ENCODE data around the gene BMP7.

The BMP7 gene

GRCh38 chr20:57214427-57214826, 52.0 kb downstream of the BMP7 start:
- Histone ChIP-seq H3K36me3 (ENCODE audit: insufficient read depth, low read length) (no peaks in the 10 kb centered on the region), H3K4me1 (ENCODE audit: insufficient read depth, low read length) (peaks cover 19% of the 10 kb centered on the region), H3K9me3 (ENCODE audit: control insufficient read depth, insufficient read depth, low read length) (no peaks in the 10 kb centered on the region), H3K9ac (ENCODE audit: low read depth, low read length) (no peak overlapping the region)

- H3K9me3 ChIP-seq (ENCODE audit: control insufficient read depth, insufficient read depth, low read length): no peaks in the 10 kb centered on the region
- no peak overlapping the region for H3K9ac ChIP-seq (ENCODE audit: low read depth, low read length)
- H3K4me1 ChIP-seq (ENCODE audit: insufficient read depth, low read length): peaks cover 19% of the 10 kb centered on the region
- H3K36me3 ChIP-seq (ENCODE audit: insufficient read depth, low read length): no peaks in the 10 kb centered on the region
Measured at GRCh38 chr20:57213924-57214323, 52.5 kb downstream of the BMP7 start.

GRCh38 chr20:57213291-57213690, 53.1 kb downstream of the BMP7 start:
- Histone ChIP-seq H3K36me3 (ENCODE audit: insufficient read depth, low read length) (no peaks in the 10 kb centered on the region), H3K9me3 (ENCODE audit: control insufficient read depth, insufficient read depth, low read length) (no peaks in the 10 kb centered on the region), H3K4me1 (ENCODE audit: insufficient read depth, low read length) (peaks cover 19% of the 10 kb centered on the region), H3K9ac (ENCODE audit: low read depth, low read length) (no peak overlapping the region)

- Histone ChIP-seq H3K36me3 (ENCODE audit: insufficient read depth, low read length) (no peaks in the 10 kb centered on the region), H3K4me1 (ENCODE audit: insufficient read depth, low read length) (peaks cover 19% of the 10 kb centered on the region), H3K9ac (ENCODE audit: low read depth, low read length) (no peak overlapping the region), H3K9me3 (ENCODE audit: control insufficient read depth, insufficient read depth, low read length) (no peaks in the 10 kb centered on the region)
Measured at GRCh38 chr20:57212534-57213276, 53.7 kb downstream of the BMP7 start.

- no peaks in the 10 kb centered on the region for H3K36me3 ChIP-seq (ENCODE audit: insufficient read depth, low read length)
- H3K4me1 ChIP-seq (ENCODE audit: insufficient read depth, low read length): peaks cover 19% of the 10 kb centered on the region
- no peaks in the 10 kb centered on the region for H3K9me3 ChIP-seq (ENCODE audit: control insufficient read depth, insufficient read depth, low read length)
- no peak overlapping the region for H3K9ac ChIP-seq (ENCODE audit: low read depth, low read length)
Measured at GRCh38 chr20:57211908-57212533, 54.4 kb downstream of the BMP7 start.

GRCh38 chr20:57211406-57211805, 55.0 kb downstream of the BMP7 start:
- Histone ChIP-seq H3K4me1 (ENCODE audit: insufficient read depth, low read length) (peaks cover 19% of the 10 kb centered on the region), H3K9me3 (ENCODE audit: control insufficient read depth, insufficient read depth, low read length) (no peaks in the 10 kb centered on the region), H3K9ac (ENCODE audit: low read depth, low read length) (no peak overlapping the region), H3K36me3 (ENCODE audit: insufficient read depth, low read length) (no peaks in the 10 kb centered on the region)

- H3K9ac ChIP-seq (ENCODE audit: low read depth, low read length): no peak overlapping the region
- no peaks in the 10 kb centered on the region for H3K9me3 ChIP-seq (ENCODE audit: control insufficient read depth, insufficient read depth, low read length)
- peaks cover 19% of the 10 kb centered on the region for H3K4me1 ChIP-seq (ENCODE audit: insufficient read depth, low read length)
- no peaks in the 10 kb centered on the region for H3K36me3 ChIP-seq (ENCODE audit: insufficient read depth, low read length)
Measured at GRCh38 chr20:57210911-57211280, 55.5 kb downstream of the BMP7 start.

GRCh38 chr20:57210054-57210910, 56.2 kb downstream of the BMP7 start:
- Histone ChIP-seq H3K36me3 (ENCODE audit: insufficient read depth, low read length) (no peaks in the 10 kb centered on the region), H3K9me3 (ENCODE audit: control insufficient read depth, insufficient read depth, low read length) (no peaks in the 10 kb centered on the region), H3K4me1 (ENCODE audit: insufficient read depth, low read length) (peaks cover 19% of the 10 kb centered on the region), H3K9ac (ENCODE audit: low read depth, low read length) (no peak overlapping the region)

GRCh38 chr20:57209413-57209812, 57.0 kb downstream of the BMP7 start:
- Histone ChIP-seq H3K9me3 (ENCODE audit: control insufficient read depth, insufficient read depth, low read length) (no peaks in the 10 kb centered on the region), H3K36me3 (ENCODE audit: insufficient read depth, low read length) (no peaks in the 10 kb centered on the region), H3K4me1 (ENCODE audit: insufficient read depth, low read length) (peaks cover 19% of the 10 kb centered on the region), H3K9ac (ENCODE audit: low read depth, low read length) (no peak overlapping the region)

- no peaks in the 10 kb centered on the region for H3K9me3 ChIP-seq (ENCODE audit: control insufficient read depth, insufficient read depth, low read length)
- no peaks in the 10 kb centered on the region for H3K36me3 ChIP-seq (ENCODE audit: insufficient read depth, low read length)
- no peak overlapping the region for H3K9ac ChIP-seq (ENCODE audit: low read depth, low read length)
- peaks cover 19% of the 10 kb centered on the region for H3K4me1 ChIP-seq (ENCODE audit: insufficient read depth, low read length)
Measured at GRCh38 chr20:57208198-57208597, 58.2 kb downstream of the BMP7 start.

GRCh38 chr20:57207251-57207650, 59.2 kb downstream of the BMP7 start:
- Histone ChIP-seq H3K9ac (ENCODE audit: low read depth, low read length) (no peak overlapping the region), H3K9me3 (ENCODE audit: control insufficient read depth, insufficient read depth, low read length) (no peaks in the 10 kb centered on the region), H3K36me3 (ENCODE audit: insufficient read depth, low read length) (no peaks in the 10 kb centered on the region), H3K4me1 (ENCODE audit: insufficient read depth, low read length) (peaks cover 11% of the 10 kb centered on the region)

GRCh38 chr20:57205606-57206219, 60.7 kb downstream of the BMP7 start:
- Histone ChIP-seq H3K9me3 (ENCODE audit: control insufficient read depth, insufficient read depth, low read length) (no peaks in the 10 kb centered on the region), H3K4me1 (ENCODE audit: insufficient read depth, low read length) (no peaks in the 10 kb centered on the region), H3K36me3 (ENCODE audit: insufficient read depth, low read length) (no peaks in the 10 kb centered on the region), H3K9ac (ENCODE audit: low read depth, low read length) (no peak overlapping the region)

GRCh38 chr20:57203986-57204385, 62.5 kb downstream of the BMP7 start:
- H3K4me1 ChIP-seq (ENCODE audit: insufficient read depth, low read length): peaks cover 5% of the 10 kb centered on the region; the same call in 1 of the 2 replicates
- H3K36me3 ChIP-seq (ENCODE audit: insufficient read depth, low read length): no peaks in the 10 kb centered on the region
- no peak overlapping the region for H3K9ac ChIP-seq (ENCODE audit: low read depth, low read length)
- H3K9me3 ChIP-seq (ENCODE audit: control insufficient read depth, insufficient read depth, low read length): no peaks in the 10 kb centered on the region

GRCh38 chr20:57203204-57203603, 63.2 kb downstream of the BMP7 start:
- no peaks in the 10 kb centered on the region for H3K36me3 ChIP-seq (ENCODE audit: insufficient read depth, low read length)
- H3K9ac ChIP-seq (ENCODE audit: low read depth, low read length): no peak overlapping the region
- no peaks in the 10 kb centered on the region for H3K9me3 ChIP-seq (ENCODE audit: control insufficient read depth, insufficient read depth, low read length)
- peaks cover 11% of the 10 kb centered on the region; the same call in 1 of the 2 replicates for H3K4me1 ChIP-seq (ENCODE audit: insufficient read depth, low read length)

All from ES-I3 (cell line).